GM18507 (cell line): ENCODE data around the gene MMP23B.
"Not testable (repeated sequence)": the region's sequence is repeated elsewhere in the genome, so short reads cannot be mapped to it uniquely, and the experiment has no call there.

Experiments used
- DNase-seq: peaks from one replicate; pipeline ENCODE4 v3.0.0; 2011; ENCODE audit warnings: low read depth; ENCODE audit not compliant: insufficient read length; ENCODE audit errors: extremely low spot score
- FAIRE-seq: peaks from 2 replicates; lab custom pipeline; 2011; peaks lifted over from hg19 to GRCh38; lab: Jason Lieb, UNC

MMP23B gene

DNA sequence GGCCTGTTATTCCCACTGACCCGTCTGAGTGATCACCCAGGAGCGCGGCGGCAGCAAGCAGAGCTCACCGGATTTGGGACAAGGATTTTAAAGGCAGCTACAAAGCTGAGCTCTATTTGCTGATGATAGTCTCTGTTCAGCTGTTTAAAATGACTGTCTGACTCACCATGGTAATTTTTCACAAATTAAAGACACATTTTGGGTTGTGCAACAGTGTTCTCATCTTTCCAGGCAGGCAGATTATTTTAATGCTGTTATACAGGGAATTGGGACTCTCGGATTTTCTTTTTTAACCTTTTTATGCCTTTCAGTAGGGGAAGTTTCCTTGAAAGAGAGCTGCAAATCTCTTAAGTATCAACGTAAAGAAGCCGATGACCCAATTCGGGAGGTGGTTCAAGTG is 30.4 kb downstream of the MMP23B start:
- not testable (repeated sequence) for DNase-seq, FAIRE-seq

DNA sequence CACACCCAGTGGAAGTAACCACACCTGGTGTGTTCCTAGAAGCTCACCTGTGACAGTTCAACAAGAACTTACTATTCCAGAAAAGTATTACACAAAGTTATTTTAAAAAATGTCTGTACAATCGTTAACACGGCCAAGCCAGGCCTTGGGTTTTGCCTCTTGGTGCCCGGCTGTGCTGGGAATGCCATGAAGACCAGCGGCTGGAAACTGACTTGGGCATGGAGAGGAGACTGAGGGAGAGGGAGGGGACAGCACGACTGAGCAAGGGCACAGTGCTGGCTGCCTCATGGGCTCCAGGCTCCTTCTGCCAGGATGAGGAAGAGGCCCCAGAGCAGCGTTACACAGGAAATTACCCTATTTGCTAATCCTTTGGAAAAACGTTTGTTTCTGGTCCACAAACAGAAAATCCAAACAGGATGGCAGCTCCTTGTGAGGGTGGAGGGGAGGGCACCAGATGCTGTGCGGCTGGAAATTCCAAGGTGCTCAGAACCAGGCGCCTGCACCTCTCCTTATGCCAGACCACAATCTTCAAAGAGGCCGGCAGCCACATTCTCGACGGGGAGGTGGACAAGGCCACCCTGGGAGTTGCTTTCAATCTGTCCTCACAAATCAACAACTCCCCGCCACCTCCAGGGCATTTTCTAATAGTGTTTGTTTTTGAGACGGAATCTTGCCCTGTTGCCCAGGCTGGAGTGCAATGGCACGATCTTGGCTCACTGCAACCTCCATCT is 31.0 kb downstream of the MMP23B start:
- FAIRE-seq, result not testable (repeated sequence)

DNA sequence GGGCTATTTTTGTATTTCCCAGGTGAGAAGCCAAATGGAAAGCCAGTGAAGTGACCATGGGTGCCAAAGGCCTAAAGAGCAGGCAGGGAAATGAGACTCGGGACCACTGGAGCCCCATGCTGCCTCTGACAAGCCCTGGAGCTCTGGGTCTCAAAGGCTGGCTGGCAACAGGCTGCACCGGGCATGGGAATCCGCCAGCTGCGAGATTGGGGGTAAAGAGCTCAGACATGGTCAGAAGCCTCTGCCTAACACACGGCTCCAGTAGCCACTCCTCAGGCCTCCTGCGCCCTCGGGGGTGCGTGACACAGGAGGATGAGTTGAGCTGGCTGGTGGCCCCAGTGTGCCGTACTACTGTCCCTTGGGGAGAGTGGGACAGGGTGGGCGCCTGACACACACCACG is 32.3 kb downstream of the MMP23B start:
- FAIRE-seq, DNase-seq: not testable (repeated sequence)

More for the DNA sequence above, 31.0 kb downstream of the MMP23B start:
- DNase-seq, result not testable (repeated sequence)

- FAIRE-seq (no peak), DNase-seq (no peak)
Measured at GRCh38 chr1:1664941-1665814, 33.2 kb downstream of the MMP23B start.

DNA sequence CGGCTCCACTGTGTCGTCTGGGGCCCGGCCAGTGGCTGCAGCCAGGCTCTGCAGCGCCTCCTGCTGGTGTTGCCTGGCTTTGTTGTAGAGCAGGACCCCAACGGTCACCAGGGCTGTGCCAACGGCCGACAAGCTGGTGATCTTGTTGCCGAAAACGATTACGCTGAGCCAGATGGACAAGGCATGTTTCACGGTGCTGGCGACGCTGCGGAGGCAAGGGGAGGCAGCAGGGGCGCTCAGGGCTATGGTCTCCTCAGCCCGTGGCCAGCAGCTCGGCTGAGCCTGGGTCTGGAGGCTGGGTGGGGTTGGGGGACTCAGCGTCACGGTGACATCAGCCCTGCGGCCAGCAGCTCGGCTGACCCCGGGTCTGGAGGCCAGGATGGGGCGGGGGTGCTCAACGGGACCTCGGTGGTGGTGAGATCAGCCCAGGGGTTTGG is 33.9 kb downstream of the MMP23B start:
- FAIRE-seq (no peak), DNase-seq (no peak)

GRCh38 chr1:1666526-1666925 is 34.6 kb downstream of the MMP23B start:
- DNase-seq (no peak), FAIRE-seq (no peak)

GRCh38 chr1:1669468-1670440 is 37.8 kb downstream of the MMP23B start:
- FAIRE-seq, result no peak
- DNase-seq, result no peak

DNA sequence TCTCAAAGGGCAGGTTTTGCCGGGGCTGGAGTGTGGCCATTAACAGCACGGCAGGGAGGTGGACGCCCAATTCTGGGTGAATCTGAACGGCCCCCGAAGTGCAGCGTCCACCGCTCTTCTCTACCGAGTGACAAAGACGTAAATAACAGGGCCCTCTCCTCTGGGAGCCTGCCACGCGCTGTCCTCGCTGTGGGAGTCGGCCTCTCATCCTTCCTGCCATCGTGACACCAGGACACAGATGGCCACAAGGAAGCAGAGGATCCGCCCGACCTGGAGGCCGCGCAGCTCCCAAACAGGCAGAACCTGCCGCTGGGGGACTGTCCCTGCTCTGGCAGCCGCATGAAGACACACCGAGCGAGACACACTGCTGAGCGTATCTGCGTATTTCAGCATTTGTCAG is 38.9 kb downstream of the MMP23B start:
- DNase-seq, result no peak
- no peak for FAIRE-seq

DNA sequence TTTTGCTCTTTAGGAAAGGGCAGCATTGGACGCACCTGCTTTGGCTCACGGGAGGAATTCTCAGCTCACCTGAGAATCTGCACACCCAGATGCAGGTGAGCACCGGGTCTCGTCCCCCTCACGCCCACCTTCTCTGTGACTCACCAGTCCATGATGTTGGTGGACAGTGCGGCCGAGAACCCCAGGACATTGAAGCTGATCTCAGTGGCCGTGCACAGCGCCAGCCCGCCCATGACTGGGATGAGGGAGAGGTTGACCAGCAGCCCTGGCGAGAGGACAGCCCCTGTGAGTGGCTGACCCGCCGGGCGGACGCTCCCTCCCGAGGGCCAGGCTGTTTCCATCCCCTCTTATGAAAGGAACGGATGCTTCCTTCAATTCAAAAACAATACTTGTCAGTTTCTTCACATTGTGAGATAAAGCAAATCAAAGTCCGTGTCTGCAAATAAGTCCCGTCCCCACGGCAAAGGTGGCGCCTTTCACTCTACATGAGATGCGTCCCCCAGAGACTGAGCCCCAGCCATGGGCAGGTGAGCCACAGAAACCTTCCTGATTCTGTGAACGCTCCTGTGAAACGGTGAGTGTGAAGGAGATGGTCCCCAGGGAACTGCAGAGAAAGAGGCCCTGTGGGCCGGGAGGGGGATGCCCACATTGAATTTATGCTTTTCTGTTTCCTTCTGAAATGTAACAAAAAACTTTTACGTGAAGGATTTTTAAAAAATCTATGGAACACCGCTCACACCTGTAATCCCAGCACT is 39.6 kb downstream of the MMP23B start:
- FAIRE-seq (peak; percentile 24), DNase-seq (no peak)

DNA sequence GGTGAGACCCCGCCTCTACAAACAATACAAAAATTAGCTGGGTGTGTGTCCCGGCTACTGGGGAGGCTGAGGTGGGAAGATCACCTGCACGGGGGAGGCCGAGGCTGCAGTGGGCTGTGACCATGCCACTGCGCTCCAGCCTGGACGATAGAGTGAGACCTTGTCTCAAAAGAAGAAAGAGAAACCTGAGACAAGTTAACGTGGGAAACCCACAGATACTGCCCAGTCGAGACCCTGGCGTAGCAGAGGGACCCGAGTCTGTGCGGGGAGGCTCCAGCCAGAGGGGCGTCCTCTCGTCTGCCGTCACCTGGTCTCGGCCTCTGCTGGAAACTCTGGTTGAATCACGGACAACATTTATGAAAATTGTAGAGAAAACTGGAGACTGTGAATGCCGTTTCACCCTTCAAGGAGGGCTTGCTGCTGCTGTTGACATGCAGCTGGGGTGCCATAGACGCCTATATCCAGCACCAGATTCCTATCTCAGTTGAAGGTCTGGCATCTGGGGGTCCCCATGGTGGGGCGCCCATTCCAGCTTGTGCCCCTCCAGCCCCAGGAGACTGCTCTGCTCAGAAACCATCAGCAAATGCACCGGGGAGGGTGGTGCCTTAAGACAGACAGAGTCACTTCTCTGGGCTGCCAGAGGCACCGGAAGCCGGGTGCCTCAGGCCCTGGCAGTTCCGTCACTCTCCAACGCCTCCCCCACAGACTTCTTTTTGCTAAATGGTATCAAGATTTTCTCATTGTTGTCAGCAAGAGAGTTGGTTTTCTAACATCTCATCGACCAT is 40.4 kb downstream of the MMP23B start:
- no peak for DNase-seq
- peak; percentile 51 for FAIRE-seq

DNA sequence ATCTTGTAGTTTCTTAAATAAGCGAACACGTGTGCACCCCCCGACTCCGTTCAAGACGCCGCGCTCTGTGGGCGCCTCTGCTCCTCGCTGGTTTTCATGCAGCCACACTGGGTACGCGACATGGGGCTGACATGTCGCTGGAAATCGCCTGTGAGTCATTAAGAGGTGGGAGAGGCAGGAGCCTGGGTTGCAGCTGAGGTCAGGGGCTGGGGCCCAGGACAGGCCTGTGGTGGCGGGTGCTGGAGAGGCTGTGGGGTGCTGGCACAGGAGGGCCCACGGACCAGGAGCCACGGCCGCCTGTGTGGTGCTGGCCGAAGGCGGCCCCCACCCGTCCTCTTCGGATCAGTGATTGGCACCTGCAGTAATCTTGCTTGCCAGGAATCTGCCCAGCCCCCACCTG is 42.8 kb downstream of the MMP23B start:
- not testable (repeated sequence) for DNase-seq, FAIRE-seq

DNA sequence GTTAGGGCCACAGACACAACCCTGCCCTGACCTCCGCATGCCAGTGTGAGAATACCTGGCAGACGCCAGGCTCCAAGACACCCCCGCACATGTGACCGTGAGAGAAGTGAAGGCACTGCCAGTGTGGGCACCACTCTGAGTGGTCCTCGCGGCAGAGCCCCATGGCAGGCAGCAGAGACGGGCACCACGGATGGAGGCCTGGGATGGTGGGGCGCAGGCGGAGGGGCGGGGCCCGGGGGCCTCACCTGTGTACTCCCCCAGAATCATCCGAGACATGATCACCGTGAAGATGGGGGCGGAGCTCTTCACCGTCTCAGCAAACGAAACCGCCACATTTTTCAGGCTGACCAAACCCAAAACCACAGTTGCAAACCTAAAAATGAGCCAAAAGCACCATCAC is 43.2 kb downstream of the MMP23B start:
- DNase-seq, result not testable (repeated sequence)
- FAIRE-seq, result peak; percentile 97

DNA sequence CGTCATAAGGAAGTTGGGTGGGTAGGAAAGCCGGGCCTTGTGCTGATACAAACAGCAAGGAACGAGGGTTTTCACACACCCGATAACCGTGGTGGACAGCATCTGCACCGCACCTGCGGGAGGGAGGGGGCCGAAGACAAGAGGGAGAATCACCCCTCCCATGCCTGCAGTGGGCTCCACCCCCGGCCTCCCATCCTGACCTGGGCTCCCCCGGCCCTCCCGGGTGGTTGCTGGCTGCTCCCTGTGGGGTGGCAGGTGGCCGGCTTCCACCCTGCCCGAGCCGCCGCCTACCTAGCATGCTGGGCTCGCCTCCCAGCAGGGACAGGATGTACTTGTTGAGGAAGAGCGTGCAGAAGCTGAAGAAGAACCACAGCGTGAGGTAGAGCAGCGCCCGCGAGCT is 44.1 kb downstream of the MMP23B start:
- not testable (repeated sequence) for DNase-seq, FAIRE-seq

GRCh38 chr1:1677718-1678580 is 46.0 kb downstream of the MMP23B start:
- peak; percentile 76 for DNase-seq
- FAIRE-seq, result peak; percentile 96

DNA sequence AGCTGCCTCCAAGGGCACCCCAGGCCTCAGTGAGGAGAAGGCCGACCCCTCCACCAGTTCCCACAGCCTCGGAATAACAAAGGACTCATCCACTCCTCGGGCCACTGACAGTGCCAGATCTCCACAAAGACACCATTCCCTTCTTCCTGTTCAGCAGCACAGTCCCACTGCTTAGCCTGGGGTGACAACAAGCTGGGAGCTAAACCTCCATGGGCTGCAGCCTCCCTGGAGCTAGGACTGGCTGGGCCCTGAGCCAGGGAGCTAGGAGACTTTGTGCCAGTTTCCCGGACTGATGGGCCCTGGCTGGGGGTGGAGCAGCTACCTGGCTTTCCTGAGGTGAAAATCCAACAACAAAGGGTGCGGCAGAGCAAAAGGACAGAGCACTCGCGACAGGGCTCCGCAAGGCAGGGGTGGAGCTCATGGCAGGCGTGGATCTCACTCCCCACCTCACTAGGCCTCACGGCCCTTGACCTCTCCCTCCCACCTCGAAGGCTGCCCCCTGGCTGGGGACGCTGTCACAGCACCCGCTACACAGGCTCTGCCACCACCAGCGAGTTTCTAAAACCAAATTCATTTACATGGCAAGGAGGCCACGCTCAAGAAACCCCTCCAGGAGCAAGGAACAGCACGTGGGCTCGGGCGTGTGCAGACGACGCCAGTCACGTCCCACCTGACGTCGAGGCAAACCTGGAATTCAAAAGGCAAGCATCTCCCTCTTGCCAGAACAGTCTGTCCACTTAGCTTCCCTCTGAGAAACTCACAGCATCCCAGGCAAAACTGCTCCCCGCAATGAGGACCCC is 46.8 kb downstream of the MMP23B start:
- DNase-seq (peak; percentile 39), FAIRE-seq (peak; percentile 81)
